SK-N-SH treated with all-trans-retinoic acid at 6 μM for 48 hours (cell line): ENCODE data around the gene GPR75.
A peak's percentile ranks its signal among the peaks of the same experiment; 100 is the strongest.

Experiments used
- ATAC-seq: fragments of 200-7000 bp; cut with Tn5 transposase; 3 replicates; pipeline ENCODE4 v1.9.1; 2020; ENCODE audit warnings: mild to moderate bottlenecking, moderate library complexity
- BACH2 ChIP-seq: fragments of 250-450 bp; sonication (Bioruptor Pico); IDR thresholded peaks from 2 replicates; pipeline ENCODE4 v1.9.0; 2021; ENCODE audit warnings: mild to moderate bottlenecking, borderline replicate concordance
- CREB5 ChIP-seq: fragments of 250-450 bp; sonication (Bioruptor Pico); IDR thresholded peaks from 2 replicates; pipeline ENCODE4 v1.5.1; 2020; ENCODE audit warnings: low read depth, mild to moderate bottlenecking, moderate library complexity
- CSDC2 ChIP-seq: fragments of 250-450 bp; sonication (Bioruptor Pico); IDR thresholded peaks from 2 replicates; pipeline ENCODE4 v1.5.0; 2020; ENCODE audit warnings: mild to moderate bottlenecking, moderate library complexity
- CSRNP3 ChIP-seq: fragments of 250-450 bp; sonication (Bioruptor Pico); IDR thresholded peaks from 2 replicates; pipeline ENCODE4 v1.5.1; 2021; ENCODE audit warnings: mild to moderate bottlenecking, moderate library complexity
- GLIS3 ChIP-seq: fragments of 250-450 bp; sonication (Bioruptor Pico); IDR thresholded peaks from 2 replicates; pipeline ENCODE4 v1.5.0; 2020; ENCODE audit warnings: mild to moderate bottlenecking, moderate library complexity
- ISL1 ChIP-seq: fragments of 250-450 bp; sonication (Bioruptor Pico); IDR thresholded peaks from 2 replicates; pipeline ENCODE4 v2.1.2; 2022; ENCODE audit warnings: mild to moderate bottlenecking, moderate library complexity
- OSR1 ChIP-seq: fragments of 250-450 bp; sonication (Bioruptor Pico); IDR thresholded peaks from 2 replicates; pipeline ENCODE4 v1.8.0; 2022; ENCODE audit warnings: moderate library complexity, mild to moderate bottlenecking, inconsistent platforms
- PPARA ChIP-seq: fragments of 250-450 bp; sonication (Bioruptor Pico); IDR thresholded peaks from 2 replicates; pipeline ENCODE4 v1.5.0; 2020; ENCODE audit warnings: mild to moderate bottlenecking, borderline replicate concordance
- RARB ChIP-seq: fragments of 250-450 bp; sonication (Bioruptor Pico); IDR thresholded peaks from 2 replicates; pipeline ENCODE4 v1.8.0; 2021; ENCODE audit warnings: mild to moderate bottlenecking, moderate library complexity
- SNAI2 ChIP-seq: fragments of 250-450 bp; sonication (Bioruptor Pico); IDR thresholded peaks from 2 replicates; pipeline ENCODE4 v1.5.0; 2020; ENCODE audit warnings: mild to moderate bottlenecking, moderate library complexity
- TCF4 ChIP-seq: fragments of 250-450 bp; sonication (Bioruptor Pico); IDR thresholded peaks from 2 replicates; pipeline ENCODE4 v1.8.0; 2021; ENCODE audit warnings: mild to moderate bottlenecking, moderate library complexity, borderline replicate concordance
- TOX ChIP-seq: fragments of 250-450 bp; sonication (Bioruptor Pico); IDR thresholded peaks from 2 replicates; pipeline ENCODE4 v1.8.0; 2021; ENCODE audit warnings: mild to moderate bottlenecking, moderate library complexity, borderline replicate concordance
- ZC3H10 ChIP-seq: fragments of 250-450 bp; sonication (Bioruptor Pico); IDR thresholded peaks from 2 replicates; pipeline ENCODE4 v1.5.1; 2021; ENCODE audit warnings: mild to moderate bottlenecking, moderate library complexity
- ZFP3 ChIP-seq: fragments of 250-450 bp; sonication (Bioruptor Pico); IDR thresholded peaks from 2 replicates; pipeline ENCODE4 v1.5.0; 2020; ENCODE audit warnings: mild to moderate bottlenecking, moderate library complexity
- ZFP30 ChIP-seq: fragments of 450-650 bp; formaldehyde crosslinking; IDR thresholded peaks from 2 replicates; pipeline ENCODE4 v1.5.0; 2022; ENCODE audit warnings: mild to moderate bottlenecking, moderate library complexity
- ZNF565 ChIP-seq: fragments of 450-650 bp; formaldehyde crosslinking; conservative IDR thresholded peaks from 2 replicates; pipeline ENCODE4 v1.5.0; 2020; ENCODE audit warnings: low read depth, mild to moderate bottlenecking, moderate library complexity
- ZNF70 ChIP-seq: fragments of 450-650 bp; formaldehyde crosslinking; IDR thresholded peaks from 2 replicates; pipeline ENCODE4 v1.5.0; 2020; ENCODE audit warnings: mild to moderate bottlenecking, moderate library complexity
- ZNF8 ChIP-seq: fragments of 450-650 bp; formaldehyde crosslinking; IDR thresholded peaks from 2 replicates; pipeline ENCODE4 v1.5.0; 2020; ENCODE audit warnings: mild to moderate bottlenecking, moderate library complexity
- TF ChIP-seq, protein P1 (sequence below): fragments of 250-450 bp; sonication (Bioruptor Pico); IDR thresholded peaks from 2 replicates; pipeline ENCODE4 v1.8.0; 2021; ENCODE audit warnings: low read depth, mild to moderate bottlenecking, moderate library complexity, borderline replicate concordance
- TF ChIP-seq, protein P2 (sequence below): fragments of 250-450 bp; sonication (Bioruptor Pico); IDR thresholded peaks from 2 replicates; pipeline ENCODE4 v1.5.0; 2020; ENCODE audit warnings: mild to moderate bottlenecking, moderate library complexity
- TF ChIP-seq, protein P3 (sequence below): fragments of 250-450 bp; sonication (Bioruptor Pico); IDR thresholded peaks from 2 replicates; pipeline ENCODE4 v1.8.0; 2020; ENCODE audit warnings: mild to moderate bottlenecking, moderate library complexity, borderline replicate concordance

The GPR75 gene

DNA sequence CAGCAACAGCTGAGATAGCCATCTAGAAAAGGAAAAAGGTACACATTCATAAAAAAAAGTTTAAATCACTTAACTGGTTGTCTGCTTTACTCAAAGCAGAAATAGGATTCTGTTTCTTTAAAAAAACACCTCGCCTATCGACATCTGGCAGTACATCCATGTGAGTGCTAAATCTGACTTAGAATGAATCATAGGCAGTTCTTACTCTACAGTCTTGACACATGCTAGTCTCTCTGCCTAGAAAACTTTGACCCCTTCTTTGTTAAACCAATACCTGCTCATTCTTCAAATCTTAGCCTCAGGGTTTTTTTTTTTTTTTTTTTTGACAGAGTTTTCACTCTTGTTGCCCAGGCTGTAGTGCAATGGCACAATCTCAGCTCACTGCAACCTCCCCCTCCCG lies 37.1 kb upstream of the GPR75 start:
- TF ChIP-seq RARB (CRISPR knock-in tag) (no peak), ZFP3 (CRISPR knock-in tag) (no peak), OSR1 (CRISPR knock-in tag) (no peak), CSDC2 (CRISPR knock-in tag) (no peak), GLIS3 (CRISPR knock-in tag) (no peak), ZNF70 (CRISPR knock-in tag) (no peak), ZNF565 (CRISPR knock-in tag) (no peak), TOX (no peak), TCF4 (CRISPR knock-in tag) (no peak), ZC3H10 (CRISPR knock-in tag) (no peak), CSRNP3 (CRISPR knock-in tag) (no peak), PPARA (CRISPR knock-in tag) (no peak)
- TF ChIP-seq, protein P1, sequence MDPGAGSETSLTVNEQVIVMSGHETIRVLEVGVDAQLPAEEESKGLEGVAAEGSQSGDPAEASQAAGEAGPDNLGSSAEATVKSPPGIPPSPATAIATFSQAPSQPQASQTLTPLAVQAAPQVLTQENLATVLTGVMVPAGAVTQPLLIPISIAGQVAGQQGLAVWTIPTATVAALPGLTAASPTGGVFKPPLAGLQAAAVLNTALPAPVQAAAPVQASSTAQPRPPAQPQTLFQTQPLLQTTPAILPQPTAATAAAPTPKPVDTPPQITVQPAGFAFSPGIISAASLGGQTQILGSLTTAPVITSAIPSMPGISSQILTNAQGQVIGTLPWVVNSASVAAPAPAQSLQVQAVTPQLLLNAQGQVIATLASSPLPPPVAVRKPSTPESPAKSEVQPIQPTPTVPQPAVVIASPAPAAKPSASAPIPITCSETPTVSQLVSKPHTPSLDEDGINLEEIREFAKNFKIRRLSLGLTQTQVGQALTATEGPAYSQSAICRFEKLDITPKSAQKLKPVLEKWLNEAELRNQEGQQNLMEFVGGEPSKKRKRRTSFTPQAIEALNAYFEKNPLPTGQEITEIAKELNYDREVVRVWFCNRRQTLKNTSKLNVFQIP (CRISPR knock-in tag): no peak
- TF ChIP-seq, protein P2, sequence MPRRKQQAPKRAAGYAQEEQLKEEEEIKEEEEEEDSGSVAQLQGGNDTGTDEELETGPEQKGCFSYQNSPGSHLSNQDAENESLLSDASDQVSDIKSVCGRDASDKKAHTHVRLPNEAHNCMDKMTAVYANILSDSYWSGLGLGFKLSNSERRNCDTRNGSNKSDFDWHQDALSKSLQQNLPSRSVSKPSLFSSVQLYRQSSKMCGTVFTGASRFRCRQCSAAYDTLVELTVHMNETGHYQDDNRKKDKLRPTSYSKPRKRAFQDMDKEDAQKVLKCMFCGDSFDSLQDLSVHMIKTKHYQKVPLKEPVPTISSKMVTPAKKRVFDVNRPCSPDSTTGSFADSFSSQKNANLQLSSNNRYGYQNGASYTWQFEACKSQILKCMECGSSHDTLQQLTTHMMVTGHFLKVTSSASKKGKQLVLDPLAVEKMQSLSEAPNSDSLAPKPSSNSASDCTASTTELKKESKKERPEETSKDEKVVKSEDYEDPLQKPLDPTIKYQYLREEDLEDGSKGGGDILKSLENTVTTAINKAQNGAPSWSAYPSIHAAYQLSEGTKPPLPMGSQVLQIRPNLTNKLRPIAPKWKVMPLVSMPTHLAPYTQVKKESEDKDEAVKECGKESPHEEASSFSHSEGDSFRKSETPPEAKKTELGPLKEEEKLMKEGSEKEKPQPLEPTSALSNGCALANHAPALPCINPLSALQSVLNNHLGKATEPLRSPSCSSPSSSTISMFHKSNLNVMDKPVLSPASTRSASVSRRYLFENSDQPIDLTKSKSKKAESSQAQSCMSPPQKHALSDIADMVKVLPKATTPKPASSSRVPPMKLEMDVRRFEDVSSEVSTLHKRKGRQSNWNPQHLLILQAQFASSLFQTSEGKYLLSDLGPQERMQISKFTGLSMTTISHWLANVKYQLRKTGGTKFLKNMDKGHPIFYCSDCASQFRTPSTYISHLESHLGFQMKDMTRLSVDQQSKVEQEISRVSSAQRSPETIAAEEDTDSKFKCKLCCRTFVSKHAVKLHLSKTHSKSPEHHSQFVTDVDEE (CRISPR knock-in tag): no peak
- ATAC-seq: peak; percentile 79

DNA sequence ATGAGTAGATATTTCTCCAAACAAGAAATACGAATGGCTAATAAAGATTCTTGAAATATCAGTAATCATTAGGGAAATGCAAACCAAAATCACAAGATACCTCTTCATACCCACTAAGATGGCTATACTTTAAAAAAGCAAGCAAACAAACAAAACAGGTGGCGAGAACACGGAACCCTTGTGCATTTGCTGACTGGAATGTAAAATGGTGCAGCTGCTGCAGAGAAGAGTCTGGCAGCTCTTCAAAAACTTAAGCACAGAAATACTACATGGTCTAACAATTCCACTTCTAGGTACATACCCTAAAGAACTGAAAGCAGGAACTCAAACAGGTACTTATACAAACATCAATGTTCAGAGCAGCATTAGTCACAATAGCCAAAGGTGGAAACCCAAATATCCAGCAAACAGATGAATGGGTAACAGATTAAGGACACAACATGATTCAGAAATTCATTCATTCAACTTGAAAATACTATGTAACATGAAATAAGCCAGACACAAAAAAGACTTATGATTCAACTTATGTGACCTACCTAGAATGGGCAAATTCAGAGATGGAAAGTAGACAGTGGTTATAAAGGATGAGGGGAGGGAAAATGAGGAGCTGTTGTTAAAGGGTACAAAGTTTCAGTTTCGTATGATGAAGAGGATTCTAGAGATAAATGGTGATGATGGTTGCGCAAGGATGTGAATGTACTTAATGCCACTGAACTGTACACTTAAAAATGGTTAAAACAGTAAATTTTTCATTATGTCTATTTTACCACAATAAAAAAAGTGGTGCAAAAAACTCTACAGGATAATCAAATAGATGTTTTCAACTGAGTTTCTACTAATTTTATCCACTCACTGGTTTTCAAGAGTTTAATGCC lies 26.9 kb upstream of the GPR75 start:
- TF ChIP-seq CREB5 (CRISPR knock-in tag) (no peak), ZNF8 (CRISPR knock-in tag) (no peak), TOX (no peak), SNAI2 (CRISPR knock-in tag) (no peak), ZNF70 (CRISPR knock-in tag) (no peak), OSR1 (CRISPR knock-in tag) (no peak), CSRNP3 (CRISPR knock-in tag) (no peak), PPARA (CRISPR knock-in tag) (no peak), ISL1 (CRISPR knock-in tag) (no peak), ZFP3 (CRISPR knock-in tag) (no peak), ZC3H10 (CRISPR knock-in tag) (no peak), BACH2 (CRISPR knock-in tag) (no peak), GLIS3 (CRISPR knock-in tag) (no peak), RARB (CRISPR knock-in tag) (no peak), ZFP30 (CRISPR knock-in tag) (no peak)
- TF ChIP-seq, protein P2 (CRISPR knock-in tag): no peak
- TF ChIP-seq, protein P1 (CRISPR knock-in tag): no peak
- TF ChIP-seq, protein P3, sequence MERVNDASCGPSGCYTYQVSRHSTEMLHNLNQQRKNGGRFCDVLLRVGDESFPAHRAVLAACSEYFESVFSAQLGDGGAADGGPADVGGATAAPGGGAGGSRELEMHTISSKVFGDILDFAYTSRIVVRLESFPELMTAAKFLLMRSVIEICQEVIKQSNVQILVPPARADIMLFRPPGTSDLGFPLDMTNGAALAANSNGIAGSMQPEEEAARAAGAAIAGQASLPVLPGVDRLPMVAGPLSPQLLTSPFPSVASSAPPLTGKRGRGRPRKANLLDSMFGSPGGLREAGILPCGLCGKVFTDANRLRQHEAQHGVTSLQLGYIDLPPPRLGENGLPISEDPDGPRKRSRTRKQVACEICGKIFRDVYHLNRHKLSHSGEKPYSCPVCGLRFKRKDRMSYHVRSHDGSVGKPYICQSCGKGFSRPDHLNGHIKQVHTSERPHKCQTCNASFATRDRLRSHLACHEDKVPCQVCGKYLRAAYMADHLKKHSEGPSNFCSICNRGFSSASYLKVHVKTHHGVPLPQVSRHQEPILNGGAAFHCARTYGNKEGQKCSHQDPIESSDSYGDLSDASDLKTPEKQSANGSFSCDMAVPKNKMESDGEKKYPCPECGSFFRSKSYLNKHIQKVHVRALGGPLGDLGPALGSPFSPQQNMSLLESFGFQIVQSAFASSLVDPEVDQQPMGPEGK (CRISPR knock-in tag): no peak
- TF ChIP-seq, all 23 proteins: peak for 0
- ATAC-seq: no peak
